ENCODE results near the gene STOML2. TPM values are rescaled to one million over a fixed set of nuclear protein-coding genes. Genes with fewer than 3 reads are reported as not detected.
A peak's percentile ranks its signal among the peaks of the same experiment; 100 is the strongest.
"Not testable (repeated sequence)": the region's sequence is repeated elsewhere in the genome, so short reads cannot be mapped to it uniquely, and the experiment has no call there.

STOML2 gene, protein sequence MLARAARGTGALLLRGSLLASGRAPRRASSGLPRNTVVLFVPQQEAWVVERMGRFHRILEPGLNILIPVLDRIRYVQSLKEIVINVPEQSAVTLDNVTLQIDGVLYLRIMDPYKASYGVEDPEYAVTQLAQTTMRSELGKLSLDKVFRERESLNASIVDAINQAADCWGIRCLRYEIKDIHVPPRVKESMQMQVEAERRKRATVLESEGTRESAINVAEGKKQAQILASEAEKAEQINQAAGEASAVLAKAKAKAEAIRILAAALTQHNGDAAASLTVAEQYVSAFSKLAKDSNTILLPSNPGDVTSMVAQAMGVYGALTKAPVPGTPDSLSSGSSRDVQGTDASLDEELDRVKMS
- total RNA-seq (2014; rRNA removed; shearing (Covaris generic)), result 131 and 198 TPM in 2 replicates

DNA sequence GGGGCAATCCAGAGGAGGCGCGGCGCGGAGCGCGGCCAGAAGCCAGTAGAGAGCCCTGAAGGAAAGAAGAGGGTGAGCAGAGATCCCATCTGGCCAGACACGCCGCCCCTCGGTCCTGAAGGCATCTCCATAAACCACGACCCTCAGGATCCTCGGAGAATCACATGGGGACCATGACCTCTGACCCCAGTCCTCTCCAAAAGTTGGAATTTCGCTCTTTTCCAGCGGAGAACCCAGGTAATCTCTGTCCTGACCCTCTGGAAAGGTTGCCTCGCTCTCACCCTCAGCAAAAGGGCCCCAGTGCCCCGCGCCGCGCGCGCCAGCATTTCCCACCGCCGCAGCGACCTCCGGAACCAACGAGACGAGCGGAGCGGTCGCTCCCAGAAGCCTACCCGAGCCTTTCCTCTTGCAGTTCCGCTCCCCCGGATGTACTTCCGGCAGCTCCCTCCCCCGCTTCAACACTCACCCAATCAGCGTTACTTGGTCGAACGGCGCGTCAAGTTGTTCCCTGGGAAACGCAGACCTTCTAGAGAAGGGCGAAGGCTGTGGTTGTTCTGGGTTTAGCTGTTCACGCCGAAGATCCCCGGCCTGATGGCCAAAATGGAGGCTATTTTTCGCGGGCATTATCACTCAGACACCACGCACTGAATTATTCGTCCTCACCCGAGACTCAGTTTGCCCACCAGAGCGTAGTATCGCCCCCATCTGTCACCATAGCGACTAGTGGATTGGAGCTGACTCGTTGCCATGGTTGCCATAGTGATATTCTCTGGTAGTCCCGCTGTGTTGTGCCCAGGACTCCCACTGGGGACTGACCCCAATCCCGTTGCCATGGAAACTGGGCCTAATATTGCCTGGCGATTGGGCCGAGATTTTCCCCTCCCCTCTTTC is at the start of gene STOML2:
Gene STOML2, minus strand, starts transcription at position 363 of the 891 bp plus-strand sequence. Its CDS starts 37 bp downstream, at position 326.
- peak; percentile 98 for DNase-seq (ENCODE audit: low spot score)

DNA sequence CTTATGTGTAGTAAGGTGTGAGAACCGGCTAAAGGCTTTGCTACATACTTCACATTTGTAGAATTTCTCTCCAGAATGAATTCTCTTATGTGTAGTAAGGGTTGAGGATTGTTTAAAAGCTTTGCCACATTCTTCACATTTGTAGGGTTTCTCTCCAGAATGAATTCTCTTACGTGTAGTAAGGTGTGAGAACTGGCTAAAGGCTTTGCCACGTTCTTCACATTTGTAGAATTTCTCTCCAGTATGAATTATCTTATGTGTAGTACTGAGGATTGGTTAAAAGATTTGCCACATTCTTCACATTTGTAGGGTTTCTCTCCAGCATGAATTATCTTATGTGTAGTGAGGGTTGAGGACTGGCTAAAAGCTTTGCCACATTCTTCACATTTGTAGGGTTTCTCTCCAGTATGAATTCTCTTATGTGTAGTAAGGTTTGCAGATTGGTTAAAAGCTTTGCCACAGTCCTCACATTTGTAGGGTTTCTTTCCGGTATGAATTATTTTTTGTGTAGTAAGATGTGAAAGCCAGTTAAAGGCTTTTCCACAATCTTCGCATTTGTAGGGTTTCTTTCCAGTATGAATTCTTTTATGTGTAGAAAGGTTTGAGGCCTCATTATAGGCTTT is 45.1 kb upstream of the STOML2 start:
- not testable (repeated sequence) for DNase-seq (ENCODE audit: low spot score)

DNA sequence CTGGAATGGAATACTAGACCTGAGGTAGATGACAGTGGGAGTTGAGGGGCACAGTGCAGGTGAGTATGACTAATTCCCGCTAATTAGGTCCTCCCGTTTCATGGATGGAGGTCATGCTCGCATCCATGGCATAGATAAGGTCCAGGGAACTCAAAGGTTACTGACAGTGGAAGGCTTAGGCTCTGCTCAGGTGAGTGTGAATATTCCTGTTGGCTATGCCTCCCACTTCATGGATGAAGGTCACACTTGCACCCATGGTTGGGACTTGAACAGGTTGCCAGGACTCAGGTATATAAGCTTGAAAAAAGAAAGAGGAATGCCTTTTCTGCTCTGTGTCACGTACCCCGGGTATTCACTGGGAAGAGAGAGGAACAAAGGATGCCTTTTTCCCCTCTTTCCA is 39.1 kb upstream of the STOML2 start:
- no peak for DNase-seq (ENCODE audit: low spot score)

DNA sequence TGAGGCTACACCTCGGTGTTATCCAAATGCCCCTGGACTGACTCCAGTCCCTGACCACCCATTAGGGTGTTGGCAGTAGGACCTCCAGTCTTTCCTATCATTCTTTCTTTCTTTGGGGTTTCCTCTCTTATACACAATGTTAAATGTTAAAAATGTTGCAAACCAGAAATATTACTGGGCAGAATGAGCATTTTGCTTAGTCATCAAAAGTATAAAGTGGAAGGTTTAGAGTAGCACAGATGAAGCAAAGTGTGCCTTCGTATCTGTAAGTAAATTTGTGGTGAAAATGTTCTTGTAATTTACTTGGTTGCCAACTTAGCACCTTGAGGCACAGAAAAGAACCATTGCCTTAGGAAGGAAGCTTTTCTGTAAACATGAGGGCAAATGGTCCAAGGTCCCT is 37.2 kb upstream of the STOML2 start:
- no peak for DNase-seq (ENCODE audit: low spot score)

DNA sequence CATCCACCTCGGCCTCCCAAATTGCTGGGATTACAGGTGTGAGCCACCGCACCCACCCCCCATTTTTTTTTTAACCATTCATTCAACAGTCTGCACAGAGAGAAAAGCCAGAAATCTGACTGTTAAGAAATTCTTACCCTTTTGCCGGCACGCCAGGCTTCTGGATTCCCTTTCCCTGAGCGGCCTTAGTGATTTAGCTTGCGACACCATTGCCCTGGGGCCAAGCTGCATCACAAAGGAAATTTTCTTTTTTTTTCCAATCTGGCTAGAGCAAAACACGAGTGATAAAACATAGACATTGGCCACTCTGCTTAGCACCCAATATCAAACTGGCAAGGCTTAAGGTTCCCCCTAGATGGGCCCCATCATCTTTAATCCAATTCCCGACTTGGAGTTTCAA is 33.9 kb upstream of the STOML2 start:
- no peak for DNase-seq (ENCODE audit: low spot score)

DNA sequence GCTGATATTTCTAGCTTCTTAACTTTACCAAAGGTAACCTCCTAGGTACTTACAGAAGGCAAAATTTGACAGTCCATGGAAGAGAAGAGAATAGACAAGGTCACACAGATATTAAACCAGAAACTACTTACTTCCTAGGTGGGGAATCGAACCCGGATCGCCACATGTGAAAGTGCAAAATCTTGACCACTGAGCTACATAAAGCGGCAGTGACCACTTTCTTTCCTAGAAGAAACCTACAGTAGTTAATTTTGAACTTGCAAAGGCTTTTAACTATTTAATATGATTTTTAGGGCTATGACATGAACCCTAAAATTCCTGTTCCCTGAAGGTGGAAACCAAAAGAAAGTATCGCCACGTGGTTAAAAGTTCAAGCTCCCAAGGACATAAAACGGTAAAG is 33.1 kb upstream of the STOML2 start:
- no peak for DNase-seq (ENCODE audit: low spot score)

DNA sequence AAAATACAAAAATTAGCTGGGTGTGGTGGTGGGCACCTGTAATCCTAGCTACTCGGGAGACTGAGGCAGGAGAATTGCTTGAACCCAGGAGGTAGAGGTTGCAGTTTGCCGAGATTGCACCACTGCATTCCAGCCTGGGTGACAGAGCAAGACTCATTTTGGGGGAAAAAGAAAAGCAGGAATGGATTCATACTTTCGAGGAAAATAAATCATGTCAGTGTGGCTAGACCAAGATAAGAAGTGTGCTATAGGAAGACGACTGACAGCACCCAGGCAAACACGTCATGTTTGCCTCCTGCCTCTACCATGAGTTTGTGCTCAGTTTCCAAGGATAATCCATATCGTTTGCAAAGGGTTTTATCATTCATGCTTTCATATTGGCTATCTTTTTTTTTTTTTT is 32.0 kb upstream of the STOML2 start:
- DNase-seq (ENCODE audit: low spot score), result no peak

DNA sequence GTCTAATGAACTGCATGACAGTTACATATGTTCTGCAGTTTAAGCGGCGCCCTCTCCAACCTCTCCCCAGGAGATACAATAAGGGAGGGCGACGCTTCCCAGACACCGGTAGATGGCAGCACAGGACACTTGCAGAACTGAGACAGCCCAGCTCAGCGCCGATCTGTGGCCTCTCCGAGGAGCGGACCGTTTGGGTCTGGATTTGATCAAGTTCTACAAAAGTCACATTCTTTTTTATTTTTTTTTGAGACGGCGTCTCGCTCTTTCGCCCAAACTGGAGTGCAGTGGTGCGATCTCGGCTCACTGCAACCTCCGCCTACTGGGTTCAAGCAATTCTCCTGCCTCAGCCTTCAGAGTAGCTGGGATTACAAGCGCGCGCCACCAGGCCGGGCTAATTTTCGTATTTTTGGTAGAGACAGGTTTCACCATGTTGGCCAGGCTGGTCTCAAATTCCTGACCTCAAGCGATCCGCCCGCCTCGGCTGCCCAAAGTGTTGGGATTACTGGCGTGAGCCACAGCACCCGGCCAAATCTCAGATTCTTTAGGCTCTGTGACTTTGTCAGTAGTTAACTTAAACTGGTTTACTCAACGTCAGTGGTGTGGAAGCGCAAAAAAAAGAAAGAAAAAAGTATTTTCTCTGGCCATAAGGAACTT is 14.1 kb upstream of the STOML2 start:
- DNase-seq (ENCODE audit: low spot score), result peak; percentile 92

DNA sequence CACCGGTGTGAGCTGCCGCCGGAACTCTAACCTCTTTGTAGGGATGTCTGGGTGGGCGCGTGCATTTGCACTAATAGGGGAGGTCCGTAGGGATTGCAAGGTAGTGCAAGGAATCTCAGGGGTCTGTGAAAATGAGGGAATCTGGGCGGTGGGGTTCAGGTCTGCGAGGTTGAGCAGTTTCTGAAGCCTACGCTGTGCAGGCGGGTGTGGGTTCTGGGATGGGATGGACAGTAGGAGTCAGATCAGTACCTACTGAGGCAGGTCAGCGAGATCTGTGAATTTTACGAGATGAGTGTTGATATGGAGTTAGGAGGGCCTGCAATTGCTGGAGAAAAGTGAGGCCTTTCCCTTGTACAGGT is 13.6 kb upstream of the STOML2 start:
- no peak for DNase-seq (ENCODE audit: low spot score)

DNA sequence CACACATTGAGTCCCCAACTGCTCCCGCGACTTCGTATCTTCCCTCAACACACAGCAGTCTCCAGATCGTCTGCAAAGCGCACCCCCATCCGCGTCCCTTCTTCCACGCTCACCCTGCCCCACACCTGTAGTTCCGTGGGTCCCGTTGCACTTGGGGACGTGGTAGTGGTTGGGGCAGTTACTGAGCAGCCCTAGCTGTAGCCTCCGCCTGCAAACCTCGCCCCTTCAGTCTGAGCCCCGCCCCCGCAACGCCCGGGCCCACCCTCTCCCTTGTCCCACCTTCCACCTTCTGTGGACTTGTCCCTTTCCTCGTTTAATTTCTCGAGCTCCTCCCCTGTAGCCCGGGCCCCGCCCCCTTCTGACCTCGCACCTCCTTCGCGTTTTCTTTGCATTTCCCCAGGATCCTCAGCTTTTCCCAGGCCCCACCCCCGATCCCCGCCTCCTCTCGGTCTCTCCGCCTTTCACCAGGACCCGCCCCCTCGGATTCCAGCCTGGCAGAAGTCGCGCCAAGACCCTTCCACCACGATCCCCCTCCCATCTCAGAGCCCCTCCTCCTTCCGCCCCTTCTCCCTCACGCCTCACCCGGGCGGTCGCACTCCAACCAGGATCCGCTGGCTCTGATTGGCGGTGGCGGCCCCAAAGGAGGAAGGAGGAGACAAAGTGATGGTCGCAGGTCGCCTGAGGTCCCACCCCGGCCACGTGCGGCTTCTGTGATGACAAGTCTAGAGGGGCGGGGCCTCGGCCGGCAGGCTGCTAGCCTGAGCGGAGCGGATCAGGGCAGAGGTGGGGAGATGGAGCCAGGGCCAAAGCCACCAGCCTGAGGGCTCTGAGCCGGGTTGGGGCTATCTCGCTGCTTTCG is 13.0 kb upstream of the STOML2 start, which contains the start of gene ATOSB:
Gene ATOSB, minus strand, starts transcription at position 183 of the 859 bp plus-strand sequence. CDS start 7,588 bp downstream, outside the sequence.
- peak; percentile 99 for DNase-seq (ENCODE audit: low spot score)

DNA sequence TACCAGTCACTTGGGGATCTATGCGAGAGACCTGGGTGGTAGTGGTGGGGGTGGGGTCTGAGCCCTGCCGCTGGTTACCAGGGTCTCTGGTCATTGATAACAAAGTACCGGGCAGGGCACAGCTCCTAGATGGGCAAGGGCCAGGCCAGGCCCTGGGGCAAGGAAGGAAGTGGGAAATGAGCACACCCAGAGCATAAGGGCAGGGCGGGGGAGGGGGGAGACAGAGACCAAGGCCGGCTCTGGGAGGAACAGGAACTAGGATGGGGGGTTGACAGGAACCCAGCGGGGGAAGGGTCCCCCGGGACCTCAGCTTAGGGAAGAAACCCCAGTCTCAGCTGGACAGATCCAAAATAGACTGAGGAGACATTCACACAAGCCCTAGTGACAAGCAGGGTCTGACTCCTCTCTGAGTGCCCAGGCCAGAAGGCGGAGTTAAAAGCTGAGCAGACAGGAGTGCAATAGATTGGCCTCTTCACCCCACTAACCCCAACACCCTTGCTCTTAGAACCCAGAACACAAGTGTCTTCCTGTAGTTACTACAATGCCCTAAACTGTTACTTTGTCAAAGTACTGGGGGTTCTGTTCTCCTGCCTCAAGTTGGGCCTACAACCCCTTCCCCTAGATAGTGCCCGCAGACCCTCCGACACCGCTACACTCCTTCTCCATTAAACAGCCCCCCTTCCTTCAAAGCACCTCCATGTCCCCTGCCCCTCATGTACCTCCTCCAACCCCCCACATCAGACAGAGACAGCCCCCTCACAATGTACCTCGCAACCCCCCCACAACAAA is 12.1 kb upstream of the STOML2 start:
- peak; percentile 50 for DNase-seq (ENCODE audit: low spot score)

DNA sequence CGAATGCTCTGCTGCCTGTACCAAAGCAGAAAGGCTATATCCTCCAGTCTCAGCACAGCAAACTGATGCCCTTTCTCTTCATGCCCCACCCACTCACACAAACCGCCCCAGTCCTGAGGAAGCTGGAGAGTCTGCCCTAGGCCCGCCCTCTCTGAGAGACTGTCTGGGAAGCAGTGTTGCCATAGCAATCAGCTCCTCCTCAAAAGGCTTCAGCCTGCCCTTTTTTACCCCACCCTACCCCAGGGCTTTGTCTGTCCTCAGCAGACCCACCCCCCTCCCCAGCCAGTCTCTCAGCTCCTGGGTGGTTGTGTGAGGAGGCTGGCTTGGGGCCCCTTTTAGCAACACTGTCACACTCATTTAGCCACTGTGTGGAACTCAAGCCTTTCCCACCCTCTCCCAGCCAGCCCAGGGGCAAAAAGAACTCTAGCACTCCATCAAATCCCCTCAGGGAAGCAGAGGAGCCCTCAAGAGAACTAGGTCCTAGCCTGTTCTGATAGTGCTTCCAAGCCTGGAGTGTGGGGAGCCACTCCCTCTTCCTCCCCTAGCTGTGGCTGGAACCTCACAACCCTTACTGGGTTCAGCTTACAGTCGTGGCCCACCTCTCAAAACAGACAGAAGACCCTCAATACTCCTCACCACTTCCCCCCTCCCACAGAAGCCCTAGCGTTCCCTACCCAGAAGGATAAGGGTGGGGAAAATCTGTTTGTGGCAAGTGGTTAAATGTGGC is 11.3 kb upstream of the STOML2 start:
- peak; percentile 98 for DNase-seq (ENCODE audit: low spot score)

DNA sequence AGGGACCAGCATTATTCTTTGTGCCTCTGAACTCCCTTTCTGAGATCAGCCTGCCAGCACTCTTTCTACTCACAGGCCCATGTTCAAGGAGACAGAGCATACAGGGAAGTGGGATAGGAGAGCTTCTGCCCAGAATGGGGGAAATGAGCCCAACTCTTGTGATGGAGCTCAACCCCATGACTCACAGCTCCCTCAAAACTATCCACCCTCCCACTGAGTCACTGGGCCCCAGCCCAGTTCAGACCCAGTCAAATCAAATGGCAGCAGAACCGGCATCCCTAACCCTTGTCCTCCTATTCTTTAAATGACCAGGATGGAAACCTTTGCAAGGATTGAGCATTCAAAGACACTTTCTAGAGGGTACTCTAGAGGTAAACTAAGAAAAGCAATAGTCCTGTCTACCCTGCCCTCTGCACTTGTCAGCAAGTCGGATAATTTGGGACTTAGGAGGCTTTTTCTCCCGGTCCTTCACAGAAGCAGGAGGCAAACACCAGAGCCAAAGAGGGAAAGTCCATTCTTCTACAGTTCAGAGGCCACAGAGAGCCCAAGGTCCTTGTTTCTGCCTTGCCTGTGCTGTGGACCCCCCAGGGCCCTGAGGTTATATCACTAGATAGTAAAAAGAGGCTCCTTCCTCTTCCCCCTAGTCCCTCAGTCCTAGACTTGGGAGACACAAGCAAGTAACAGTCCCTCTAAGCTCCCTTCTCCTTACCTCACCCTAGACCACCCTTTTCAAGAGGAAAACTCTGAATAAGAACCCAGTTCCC is 9.5 kb upstream of the STOML2 start:
- no peak for DNase-seq (ENCODE audit: low spot score)

DNA sequence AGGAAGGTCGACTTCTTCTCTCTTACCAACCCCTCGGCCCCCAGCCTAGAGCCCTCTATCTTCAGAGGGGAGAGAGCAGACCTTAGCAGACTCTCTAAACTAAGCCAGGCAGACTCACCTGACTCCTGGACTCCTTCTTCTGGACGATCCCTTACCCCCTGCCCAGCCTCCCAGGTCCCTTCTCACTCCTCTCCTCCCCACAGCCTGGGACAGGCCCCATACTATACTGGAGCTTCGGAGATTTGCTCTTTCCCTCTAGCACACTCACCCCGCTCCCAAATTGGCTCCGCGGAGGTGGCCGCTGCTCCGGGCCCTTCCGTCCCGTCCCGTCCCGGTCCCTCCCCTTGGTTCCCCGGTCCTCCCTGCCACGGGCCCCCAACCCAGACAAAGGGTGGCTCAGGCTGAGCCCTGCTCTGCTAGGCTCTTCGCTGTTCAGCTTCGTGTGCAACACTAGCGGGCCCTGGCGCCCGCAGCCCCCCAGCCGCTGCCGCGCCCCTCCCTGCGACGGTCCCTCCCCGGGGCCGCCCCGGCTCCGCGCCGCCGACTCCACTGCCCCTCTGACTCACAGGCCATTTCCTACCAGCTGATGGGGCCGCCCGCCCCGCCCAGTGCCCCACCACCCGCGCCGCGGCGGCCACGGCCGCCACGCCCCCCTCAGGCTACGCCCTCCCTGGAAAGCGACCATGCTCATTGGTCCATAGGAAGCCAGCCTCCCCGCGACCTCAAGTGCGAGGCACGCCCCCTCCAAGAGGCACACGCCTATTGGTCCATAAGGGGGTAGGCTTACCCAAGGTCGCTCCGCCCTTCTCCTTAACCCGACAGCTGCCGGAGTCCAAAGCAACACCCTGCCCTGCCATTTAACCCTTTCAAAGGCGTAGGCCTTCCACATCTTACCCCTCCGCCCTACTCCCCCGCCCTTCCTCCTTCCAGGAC is 8.3 kb upstream of the STOML2 start:
- DNase-seq (ENCODE audit: low spot score), result peak; percentile 99

DNA sequence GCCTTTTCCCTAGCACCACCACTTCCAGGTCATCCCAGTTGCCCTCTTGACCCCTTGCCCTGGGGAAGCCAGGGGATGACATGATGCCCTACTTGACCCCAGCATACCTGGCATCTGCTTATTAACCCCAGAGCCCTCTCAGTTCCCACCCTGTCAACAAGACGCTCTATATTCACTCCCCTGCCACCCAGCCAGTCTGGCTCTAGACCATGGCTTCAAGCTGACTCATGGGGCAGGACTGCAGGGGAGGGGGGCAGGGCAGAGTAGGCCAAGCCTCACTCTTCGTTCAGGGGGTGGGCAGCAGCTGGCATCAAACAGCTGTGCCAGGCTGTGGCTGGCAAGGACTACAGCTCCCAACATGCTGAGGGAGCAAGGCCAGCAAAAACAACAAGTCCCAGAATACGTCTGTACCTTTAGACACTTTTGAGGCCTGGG is 7.4 kb upstream of the STOML2 start:
- DNase-seq (ENCODE audit: low spot score), result peak; percentile 90

DNA sequence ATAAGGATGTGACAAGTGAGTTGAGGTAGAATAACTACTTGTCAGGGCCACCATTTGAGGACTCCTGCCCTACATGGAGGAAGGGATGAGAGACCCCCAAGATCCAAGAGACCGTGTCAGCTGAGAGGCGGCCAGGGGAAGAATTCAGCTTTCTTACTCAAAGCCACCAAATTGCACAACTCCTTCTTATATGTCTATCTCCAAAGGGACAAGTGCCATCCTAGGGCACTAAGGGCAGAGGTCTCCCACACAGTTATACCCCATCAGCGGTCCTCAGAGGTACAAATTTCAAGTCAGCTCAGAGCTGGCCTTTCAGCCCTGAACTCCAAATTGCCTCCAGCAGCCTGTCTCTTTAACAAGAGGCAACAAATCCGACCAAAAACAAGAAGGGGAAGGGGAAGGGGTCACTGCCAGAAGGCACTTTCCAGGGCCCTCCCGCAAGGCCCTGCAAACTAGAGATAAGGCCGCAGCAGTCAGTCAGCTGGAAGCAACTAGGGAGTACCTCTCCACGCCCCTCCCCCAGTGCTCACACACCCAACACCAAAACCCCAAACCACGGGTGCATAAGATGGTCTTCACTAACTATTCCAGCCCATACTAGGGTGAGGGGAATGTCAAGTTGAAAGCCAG is 6.1 kb upstream of the STOML2 start:
- DNase-seq (ENCODE audit: low spot score), result no peak

DNA sequence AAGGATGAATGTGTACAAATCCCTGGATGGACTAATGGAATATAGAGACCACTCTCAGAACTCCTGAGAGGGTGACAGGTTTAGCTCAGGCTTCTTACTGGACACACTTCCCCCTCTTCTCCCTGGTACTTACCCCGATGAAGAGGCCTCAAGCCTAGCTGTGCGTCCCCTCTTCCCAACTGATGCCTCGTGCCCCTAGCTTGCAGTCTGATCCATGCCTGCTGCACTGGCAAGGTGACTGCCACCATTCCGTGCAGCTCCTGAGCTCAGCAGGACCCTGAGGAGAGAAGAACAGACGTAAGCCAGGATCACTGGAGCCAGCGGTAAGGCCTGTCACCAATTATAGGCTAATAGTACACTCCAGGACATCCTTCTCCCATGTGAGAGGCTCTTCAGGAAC is 5.5 kb upstream of the STOML2 start:
- no peak for DNase-seq (ENCODE audit: low spot score)
